DMS114 treated with DMSO at 0.1 percent for 48 hours (cell line): ENCODE results near the gene GPS1.

Source experiments
- DNase-seq: peaks from one replicate; lab custom pipeline; 2025; ENCODE audit not compliant: unreplicated experiment; lab: John Stamatoyannopoulos, UW

Gene GPS1

DNA sequence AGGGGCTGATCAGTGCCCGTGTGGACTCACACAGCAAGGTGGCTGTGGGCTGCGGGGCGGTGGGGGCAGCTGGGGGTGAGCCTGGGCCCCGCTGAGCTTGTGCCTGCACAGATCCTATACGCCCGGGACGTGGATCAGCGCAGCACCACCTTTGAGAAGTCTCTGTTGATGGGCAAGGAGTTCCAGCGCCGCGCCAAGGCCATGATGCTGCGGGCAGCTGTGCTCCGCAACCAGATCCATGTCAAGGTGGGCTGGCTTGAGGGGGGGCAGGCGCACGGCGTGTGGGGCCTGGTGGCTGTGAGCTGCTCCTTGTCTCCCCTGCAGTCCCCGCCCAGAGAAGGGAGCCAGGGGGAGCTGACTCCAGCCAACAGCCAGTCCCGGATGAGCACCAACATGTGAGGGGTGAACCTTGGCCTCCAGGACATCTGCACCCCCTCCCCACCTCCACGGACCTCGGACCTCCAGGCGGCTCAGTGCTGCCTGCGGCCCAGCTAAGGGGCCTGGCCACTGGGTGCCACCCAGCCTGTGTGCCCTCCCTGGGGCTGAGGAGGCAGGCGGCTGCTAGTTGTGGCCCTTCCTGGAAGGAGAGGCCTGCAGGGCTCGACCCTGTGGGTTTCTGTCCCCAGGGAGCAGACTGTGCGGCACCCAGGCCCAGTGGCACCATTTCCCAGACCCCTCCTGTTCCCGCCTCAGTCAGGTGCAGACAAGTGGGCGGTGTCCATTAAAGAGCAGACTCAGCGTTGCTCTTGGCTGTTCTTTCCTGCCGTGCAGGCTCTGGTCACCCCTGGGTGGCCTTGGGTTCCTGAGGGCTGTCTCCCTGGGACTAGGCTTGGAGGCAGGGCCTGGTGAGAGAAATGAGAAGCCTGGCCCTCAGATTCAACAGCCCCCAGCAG lies 5.3 kb downstream of the GPS1 start:
- no peak for DNase-seq

DNA sequence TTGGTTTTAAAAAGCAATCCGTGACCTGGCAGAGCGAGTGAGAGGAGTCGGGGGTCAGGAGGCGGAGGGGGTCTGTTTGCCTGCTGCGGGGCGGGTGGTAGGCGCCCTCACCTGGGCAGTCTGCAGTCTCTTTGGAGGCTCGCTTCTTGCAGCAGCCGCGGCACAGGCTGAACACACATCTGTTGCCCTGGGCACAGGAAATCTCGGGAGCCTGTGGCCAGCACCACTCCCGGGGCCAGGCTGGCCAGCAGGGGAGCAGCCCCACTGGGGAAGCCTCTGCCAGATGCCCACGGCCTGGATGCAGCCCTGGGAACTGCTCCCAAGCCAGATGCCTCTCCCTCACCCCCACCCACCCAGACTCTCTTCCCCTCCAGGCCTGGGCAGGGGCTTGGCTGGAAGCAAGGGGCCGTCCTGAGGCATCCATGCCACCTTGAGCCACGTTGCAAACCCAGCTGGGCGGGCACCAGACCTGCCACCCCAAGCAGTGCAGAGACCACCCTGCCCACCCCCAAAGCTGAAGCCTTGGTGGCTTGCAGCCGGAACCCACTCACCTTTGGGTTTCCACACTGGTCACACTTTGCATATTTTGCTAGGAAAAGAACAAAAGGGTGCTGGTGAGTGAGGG lies 6.6 kb downstream of the GPS1 start:
- no peak for DNase-seq

DNA sequence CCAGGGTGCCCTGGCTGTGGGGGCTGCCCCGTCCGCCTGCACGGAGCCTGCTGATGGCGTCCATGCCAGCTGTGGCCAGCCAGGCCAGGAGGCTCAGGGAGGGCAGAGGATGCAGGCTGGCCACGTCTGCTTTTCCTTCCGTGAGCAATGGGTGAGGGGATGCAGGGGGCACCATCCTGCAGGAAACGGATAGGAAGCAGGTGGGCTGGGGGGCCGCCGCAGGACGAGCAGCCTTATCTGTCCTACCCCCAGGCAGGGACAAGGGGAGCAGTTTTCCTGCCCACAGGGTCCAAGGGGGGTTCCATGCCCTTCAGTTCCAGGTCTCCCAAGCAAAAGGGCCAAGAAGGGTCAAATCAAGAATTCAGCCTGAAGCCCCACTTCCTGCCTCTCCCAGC lies 7.2 kb downstream of the GPS1 start:
- no peak for DNase-seq

DNA sequence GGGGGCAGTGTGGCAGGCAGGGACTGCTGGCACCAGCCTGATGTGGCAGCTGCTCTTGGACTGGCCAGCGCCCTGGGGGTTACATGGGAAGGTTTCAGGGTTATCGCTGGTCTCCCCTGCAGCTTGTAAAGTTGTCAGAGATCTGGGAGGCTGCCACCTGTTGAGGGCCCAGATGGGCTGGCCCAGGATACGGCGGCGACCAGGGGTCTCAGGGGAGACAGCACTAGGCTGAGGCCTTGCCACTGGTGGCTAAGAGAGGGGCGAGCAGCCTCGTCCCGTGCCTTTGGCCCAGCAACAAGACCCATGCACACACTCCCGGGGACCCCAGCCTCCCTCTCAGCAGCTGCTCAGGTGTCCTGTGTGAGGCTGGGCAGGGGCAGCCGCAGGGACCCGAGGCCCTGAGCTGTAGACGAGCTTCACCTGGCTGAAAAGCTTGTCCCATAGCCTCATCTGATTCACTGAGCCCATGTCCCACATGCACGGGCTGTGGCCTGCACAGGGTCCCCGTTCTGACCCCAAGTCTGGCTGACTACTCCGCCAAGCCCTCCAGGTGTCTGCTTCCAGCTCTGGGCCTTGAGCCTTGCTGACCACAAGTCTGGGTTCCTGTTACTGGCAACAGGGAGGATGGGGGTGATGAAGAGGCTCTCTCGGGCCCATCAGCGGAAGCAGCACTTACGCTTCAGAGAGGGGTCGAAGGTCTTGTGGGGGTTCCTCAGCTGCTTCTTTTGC lies 7.7 kb downstream of the GPS1 start:
- no peak for DNase-seq

DNA sequence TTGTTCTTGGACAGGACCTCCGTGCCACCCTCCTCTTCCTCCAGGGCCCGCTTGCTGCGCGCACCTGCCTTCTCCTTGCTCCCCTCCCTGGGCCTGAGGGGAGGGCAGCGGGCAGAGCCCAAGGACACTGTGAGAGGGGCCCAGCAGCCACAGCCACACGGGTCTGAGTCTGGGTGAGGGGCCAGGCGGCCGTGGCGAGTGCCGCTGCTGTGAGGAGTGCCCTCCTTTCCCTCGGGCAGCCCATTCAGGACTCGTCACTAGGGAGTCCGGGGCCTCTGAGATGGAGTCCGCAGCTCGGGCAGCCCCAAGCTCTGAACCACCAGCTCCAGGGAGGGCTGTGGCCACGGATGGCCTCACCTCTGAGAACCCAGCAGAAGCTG lies 8.3 kb downstream of the GPS1 start:
- no peak for DNase-seq

DNA sequence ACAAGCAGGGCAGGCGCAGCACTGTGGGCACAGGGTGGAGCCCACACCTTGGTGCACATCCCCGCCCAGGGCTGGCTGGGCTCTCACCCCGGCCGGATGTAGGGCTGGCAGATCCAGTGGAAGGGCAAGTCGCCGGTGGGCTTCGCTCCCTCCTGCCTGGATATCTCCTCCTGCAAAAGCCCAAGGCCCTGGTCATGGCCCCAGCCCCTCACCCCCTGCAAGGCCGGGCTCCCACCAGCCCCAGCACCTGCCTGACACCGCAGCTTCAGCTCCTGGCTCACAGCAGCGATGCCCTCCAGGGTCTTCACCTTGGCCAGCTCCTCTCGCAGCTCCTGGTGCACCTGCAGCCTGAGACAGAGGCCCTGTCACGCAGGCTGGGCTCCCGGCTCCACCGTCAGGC lies 8.9 kb downstream of the GPS1 start:
- DNase-seq: no peak

DNA sequence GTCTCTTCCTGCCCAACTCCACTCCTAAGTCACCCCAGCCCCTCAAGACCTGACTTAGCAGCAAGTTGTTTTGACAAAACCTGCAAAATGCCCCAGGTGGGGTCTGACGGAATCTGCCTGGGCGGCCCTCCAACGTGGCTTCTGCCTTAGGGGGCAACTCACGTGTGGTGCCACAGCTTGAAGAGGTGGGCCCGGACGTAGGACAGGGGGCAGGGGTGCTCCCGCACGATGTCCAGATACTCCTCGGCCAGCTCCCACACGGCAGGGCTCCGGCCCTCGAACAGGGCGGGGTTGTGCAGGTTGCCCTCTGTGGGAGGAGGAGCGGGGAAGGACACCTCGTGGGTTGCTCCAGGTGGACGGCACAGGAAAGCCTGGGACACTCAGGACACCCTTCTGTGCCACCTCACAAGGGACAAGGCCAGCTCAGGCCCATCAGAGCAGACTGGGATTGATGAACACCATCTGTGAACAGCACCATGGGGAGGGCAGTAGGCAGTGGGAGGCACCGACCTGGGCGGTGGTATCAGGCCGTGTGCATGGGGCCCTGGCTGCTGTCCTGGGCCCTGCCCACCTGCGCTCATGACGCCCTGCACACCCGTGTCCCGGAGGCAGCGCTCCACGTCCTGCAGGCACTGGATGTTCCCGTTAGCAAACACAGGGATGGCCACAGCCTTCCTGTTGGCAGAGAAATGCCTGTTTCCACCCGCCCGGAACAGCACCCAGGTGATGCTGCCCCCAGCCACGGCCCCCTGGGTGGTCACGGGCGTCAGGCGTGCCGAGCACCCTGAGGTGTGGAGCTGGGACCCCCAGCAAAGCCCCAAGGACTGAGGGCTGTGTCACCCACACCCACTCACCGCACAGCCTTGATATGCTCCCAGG lies 9.6 kb downstream of the GPS1 start:
- no peak for DNase-seq

DNA sequence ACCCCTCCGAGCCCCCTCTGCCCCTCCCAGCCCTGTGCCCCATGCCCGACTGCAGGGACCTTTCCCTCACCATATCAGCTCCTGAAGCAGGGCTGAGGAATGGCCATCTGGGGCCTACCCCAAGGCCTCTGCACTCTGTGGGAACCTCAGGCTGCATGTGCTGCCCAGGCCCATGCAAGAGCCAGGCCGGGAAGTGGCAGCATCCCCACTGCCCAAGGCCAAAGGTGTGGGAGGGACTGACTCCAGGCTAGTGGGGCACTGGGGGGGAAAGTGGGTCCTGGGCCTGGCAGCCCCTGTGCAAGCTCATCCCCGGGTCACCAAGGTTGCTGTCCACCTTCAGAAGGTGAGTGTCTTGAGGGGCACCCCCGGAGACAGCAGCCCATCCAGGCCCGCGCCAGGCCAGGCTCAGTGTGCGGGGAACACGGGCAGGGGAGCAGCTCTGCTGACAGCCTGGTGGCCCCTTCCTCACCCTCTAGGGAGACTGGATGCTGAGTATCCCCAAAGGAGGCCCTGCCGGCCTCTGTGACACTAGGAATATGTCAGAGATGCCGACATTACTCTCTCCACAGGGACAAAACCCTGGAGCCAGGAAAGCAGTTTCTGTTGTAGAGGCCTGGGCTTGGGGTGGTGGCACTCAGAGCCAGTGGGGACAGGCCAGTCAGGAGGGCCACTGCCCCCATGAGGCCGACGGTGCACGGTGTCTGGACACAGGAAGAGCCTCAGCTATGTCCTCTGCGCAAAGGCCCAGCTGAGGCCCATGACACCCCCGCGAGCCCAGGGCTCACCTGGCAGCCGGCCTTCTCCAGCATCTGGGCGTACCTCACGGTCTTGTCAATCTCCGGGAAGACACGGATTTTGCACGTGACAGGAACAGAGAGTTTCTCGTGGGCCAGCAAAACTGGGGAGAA lies 10.6 kb downstream of the GPS1 start:
- no peak for DNase-seq

DNA sequence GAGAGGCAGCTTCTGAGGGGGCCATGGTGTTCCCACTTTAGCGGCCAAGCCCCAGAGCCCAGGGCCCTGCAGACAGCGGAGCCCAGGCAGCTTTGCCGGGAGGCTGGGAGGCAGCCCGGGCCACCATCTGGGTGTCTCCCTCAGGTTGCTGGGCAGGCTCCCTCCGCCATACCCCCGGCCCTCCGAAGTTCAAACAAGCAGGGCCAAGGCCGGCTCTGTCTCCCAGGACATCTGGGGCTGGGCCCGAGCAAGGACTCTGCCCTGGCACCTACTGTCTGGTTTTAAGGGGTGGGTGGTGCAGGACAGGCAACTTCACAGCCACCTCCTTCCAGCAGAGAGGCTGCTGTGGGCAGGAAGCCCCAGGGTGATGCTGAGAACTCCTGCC lies 11.3 kb downstream of the GPS1 start:
- no peak for DNase-seq

DNA sequence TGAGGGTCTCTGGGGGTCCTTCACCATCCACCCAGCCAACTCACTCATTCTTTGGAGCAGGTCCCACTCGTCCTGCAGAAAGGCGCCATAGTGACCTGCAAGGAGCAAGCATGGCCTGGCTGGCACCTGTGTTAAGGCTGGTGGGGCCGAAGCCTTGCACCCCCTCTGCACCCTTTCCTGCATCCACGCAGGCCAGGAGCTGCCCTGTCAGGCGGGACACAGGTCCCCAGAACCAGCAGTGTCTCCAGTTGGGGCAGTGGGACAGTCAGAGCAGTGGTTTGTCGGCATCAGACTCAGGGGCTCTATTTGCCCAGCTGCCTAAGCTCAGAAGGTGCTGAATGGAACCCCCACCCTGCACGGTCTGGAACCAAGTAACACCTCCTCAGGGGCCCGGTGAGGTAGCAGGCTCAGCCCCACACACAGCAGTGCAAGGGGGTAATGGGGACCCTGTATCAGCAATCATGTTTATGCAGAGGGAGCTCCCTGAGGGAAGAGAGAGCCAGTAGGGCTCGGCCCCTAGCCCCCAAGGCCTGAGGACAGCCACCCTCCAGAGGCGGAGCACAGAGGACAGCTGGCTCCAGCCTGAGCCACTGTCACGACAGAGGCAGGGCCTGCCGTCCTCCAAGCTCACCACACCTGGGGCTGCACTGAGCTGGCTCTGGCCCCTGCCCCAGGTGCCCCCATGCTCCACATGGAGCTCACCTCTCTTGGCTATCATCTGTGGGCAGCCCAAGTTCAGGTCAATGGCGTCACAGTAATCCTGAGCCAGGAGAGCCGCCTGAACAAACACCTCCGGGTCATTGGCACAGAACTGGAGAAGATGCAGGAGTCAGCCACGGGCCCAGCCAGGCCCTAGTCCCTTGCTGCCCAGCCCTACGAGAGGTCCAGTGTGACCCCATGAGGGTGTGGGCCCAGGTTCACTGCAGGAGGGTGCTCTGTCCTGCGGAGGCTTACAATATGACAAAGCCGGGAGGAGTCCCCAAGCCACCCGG lies 12.0 kb downstream of the GPS1 start:
- DNase-seq: no peak

DNA sequence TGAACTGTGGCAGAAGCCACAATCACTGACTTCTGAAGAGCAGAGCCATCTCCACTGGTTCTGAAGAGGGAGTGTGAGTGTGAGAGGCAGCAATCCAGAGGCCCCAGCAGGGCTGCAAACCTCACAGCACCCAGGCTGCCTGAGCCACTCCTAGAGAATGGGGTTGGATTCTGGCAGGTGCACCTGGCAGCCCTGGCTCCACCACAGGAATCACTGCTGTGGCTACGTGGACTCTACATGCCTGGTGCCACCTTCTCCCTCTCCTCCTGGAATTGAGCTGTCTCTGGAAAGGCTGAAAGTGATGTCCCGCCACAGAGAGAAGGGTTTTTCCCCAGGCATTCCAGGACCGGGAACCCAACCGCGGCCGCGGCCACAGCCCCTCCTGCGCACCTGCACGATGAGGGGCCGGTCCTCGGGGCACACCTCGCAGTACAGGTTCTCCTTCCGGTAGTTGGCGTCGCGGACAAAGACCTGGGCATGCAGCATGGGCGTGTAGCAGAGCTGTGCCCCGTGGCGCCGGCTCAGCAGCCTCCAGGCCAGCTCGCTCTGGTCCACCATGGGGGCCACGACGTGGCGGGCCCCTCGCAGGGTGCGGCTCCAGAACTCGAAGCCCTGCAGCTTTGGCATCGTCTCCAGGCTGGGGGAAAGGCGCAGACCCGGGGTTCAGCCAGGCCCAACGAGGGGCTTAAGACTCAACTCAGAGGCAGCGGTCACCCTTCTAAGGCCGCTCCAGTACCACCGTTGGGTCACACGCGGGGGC lies 12.9 kb downstream of the GPS1 start:
- DNase-seq: no peak

DNA sequence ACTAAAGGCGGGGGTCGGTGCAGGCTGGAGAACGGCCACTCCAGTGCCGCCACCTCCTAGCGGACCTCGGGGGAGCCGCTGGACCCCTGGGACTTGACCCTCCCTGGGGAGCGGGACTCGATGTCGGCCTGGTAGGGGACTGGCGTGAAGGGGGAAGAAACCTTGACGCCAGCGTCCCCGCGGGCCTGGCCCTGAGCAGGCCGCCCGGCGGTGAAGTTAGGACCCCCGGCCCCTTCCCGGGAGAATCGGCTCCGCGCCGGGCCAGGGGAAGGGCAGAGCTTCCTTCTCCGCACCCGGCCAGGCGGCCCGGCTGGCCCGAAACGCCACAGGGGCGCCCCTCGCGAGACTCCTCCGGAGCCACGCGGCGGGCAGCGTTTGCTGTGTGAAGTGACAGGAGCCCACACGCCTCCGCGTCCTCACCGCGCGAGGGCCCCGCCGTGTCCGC lies 13.5 kb downstream of the GPS1 start:
- no peak for DNase-seq

DNA sequence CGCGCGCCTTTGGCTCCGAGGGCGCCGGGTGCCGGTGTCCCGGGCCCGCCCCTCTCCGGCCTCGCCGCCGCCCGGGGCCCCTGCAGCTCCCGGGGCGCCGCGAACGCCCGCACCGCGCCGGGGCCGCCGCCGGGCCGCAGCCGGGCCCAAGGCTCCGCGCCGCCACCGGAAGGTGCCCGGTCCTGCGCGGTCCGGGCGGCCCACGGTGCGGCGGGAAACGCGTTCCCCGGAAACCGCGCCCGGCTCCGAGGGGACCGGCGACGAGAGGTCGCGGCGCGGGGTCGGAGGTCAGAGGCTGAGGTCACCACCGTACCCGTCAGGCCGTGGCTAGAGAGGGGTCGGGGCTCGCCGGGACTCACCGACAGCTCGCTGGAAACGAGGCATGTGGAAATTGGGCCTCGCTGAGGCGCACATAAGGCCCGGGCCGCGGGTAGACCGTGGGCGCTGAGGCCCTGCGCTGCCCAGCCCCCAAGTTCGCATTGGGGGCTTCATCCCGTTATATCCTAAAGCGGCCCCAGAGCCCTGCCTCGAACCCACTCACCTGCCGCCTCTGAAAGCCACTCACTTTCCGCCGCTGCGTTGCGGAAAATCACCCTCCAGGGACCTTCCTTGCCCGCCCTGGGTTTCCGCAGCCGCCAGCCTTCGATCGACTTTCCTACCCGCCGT lies 14.1 kb downstream of the GPS1 start, which contains the start of gene DUS1L:
DUS1L (minus strand) TSS at position 167 of the 666 bp plus-strand sequence. CDS start 745 bp downstream, outside the sequence.
- DNase-seq: no peak

DNA sequence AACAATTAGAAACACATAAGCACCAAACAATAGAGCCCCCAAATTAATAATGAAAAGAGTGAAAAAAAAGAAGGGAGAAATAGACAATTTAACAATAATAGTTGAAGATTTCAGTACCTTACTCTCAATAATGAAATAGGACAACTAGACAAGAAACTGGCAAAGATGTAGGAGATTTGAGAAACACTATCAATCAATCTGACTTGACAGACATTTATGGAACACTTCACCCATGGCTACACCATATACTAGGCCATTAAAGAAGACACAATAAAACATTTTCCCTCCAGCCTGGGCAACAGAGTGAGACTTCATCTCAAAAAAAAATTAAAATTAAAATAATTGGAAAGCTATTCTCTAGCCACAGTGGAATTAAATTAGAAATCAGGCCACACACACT lies 18.9 kb downstream of the GPS1 start:
- DNase-seq: no peak

DNA sequence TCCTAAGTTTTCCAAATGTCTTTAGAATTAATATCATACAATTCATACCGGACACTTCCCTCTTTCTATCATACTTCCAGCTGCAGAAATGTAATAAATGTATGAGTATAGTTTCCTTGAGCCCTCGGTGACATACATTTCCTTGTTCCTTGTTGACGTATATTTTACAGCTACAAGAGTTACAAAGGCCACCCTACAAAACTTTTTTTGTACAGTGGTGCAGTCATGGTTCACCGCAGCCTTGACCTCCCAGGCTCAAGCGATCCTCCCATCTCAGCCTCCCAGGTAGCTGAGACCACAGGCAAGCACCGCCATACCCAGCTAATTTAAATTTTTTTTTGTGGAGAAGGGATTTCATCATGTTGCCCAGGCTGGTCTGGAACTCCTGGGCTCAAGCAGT lies 21.1 kb downstream of the GPS1 start:
- no peak for DNase-seq

DNA sequence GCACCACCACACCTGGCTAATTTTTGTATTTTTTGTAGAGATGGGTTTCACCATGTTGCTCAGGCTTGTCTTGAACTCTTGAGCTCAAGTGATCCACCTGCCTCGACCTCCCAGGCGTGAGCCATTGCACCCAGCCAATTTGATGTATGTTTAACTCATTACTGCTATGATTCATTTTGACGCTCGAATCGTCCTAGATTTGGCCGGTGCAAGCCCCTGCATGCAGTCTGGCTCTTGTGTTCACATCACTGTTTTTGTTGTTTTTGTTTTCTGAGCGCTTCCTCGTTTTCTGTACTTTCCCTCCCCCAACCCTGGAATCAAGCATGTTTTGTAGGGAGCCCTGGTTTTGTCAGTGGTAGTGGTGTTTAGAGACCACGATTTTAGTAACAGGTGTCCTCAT lies 21.7 kb downstream of the GPS1 start:
- no peak for DNase-seq

DNA sequence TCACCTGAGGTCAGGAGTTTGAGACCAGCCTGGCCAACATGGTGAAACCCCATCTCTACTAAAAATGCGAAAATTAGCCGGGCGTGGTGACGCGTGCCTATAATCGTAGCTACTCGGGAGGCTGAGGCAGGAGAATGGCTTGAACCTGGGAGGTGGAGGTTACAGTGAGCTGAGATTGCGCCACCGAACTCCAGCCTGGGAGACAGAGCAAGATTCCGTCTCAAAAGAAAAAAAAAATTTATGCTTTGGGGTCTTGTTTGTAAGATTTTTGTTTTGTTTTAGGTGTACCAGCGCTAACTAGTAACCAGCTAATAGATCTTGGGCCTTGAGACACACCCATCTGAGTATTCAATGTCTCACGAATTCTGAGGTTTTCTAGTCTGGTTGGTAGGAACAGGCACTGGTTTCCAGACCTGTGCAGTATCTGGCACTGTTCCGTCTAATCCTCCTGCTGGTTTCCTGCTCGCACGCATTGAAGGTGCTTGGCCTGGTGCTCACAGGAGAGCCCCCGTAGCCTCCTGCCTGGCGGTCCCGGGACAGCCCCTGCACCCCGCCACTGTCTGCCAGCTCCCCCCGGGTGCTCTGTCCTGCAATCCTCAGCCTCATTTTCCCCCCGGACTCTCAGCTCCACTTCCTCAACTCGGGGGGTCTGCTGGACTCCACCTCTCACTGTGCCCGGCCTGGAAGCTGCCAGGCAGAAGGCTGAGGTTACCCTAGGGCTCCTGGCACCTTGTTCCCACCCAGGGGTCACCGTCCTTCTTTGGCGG lies 24.5 kb downstream of the GPS1 start:
- DNase-seq: no peak
